ENCODE results near the gene SNX24. TPM values are rescaled to one million over a fixed set of nuclear protein-coding genes. Genes with fewer than 3 reads are reported as not detected.

The SNX24 gene
- total RNA-seq, 1 donor from 2014 or later: 20.4 TPM

DNA sequence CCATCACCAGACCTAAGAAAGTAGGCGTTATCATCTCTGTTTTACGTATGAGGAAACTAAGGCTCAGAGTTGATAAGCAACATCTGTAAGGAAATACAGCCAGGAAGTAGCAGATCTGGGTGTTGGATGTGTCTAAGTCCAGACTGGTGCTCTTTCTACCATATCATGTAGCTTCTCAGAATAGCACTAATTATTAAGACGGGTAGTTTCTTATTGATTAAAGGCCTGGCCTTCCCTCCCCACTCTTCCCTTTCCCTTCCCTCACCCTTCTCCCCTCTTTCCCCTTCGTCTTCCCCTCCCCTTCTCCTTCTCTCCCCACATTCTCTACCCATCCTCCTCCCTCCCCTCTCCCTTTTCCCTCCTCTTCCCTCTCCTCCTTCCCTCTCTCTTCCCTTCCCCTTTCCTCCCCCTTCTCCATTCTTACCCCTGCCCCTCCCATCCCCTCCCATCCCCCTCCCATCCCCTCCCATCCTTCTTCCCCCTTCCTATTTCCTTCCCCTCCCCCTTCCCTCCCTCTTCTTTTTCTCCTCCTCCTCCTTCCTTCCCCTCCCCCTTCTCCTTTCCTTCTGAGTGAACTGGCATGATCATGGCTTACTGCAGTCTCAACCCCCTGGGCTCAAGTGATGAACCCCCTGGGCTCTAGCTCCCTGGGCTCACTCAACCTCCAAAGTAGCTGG lies 79.4 kb downstream of the SNX24 start:
- H3K9me3 Mint-ChIP-seq (ENCODE audit: low read depth): no peaks in the 10 kb centered on the region
- no peak for DNase-seq (ENCODE audit: low spot score, unreplicated experiment)
- peaks cover 7% of the 10 kb centered on the region for H3K4me1 Mint-ChIP-seq (ENCODE audit: low read depth)
- no peaks in the 10 kb centered on the region for H3K36me3 Mint-ChIP-seq (ENCODE audit: insufficient read depth)
- H3K27me3 Mint-ChIP-seq: no peaks in the 10 kb centered on the region
- H3K27ac Mint-ChIP-seq: no peak overlapping the region
- TF ChIP-seq, protein P1, sequence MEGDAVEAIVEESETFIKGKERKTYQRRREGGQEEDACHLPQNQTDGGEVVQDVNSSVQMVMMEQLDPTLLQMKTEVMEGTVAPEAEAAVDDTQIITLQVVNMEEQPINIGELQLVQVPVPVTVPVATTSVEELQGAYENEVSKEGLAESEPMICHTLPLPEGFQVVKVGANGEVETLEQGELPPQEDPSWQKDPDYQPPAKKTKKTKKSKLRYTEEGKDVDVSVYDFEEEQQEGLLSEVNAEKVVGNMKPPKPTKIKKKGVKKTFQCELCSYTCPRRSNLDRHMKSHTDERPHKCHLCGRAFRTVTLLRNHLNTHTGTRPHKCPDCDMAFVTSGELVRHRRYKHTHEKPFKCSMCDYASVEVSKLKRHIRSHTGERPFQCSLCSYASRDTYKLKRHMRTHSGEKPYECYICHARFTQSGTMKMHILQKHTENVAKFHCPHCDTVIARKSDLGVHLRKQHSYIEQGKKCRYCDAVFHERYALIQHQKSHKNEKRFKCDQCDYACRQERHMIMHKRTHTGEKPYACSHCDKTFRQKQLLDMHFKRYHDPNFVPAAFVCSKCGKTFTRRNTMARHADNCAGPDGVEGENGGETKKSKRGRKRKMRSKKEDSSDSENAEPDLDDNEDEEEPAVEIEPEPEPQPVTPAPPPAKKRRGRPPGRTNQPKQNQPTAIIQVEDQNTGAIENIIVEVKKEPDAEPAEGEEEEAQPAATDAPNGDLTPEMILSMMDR (IDR thresholded peaks at IDR 0.05; ENCODE audit: unreplicated experiment): no peak
- H3K4me3 Mint-ChIP-seq (ENCODE audit: low read depth): no peak overlapping the region

DNA sequence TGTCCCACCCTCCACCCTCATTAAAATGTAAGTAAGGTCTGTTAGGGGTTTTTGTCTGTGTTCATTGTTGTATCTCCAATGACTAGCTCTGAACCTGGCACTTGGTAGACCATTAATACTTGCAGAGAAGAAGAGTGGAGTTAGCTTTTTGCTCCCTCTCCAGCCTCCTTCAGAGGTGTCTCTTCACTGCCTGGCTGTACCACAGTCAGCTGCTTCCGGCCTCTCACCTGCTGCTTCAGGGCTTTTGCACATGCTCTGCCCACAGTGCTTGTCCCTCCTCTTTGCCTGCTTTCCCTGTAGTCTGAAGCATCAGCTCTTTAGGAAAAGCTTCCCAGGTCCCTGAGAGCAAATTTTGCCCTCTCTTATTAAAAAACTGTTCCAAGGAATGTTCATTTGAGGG lies 83.6 kb downstream of the SNX24 start:
- Mint-ChIP-seq H3K4me1 (ENCODE audit: low read depth) (peaks cover 5% of the 10 kb centered on the region), H3K27ac (no peak overlapping the region), H3K27me3 (no peaks in the 10 kb centered on the region), H3K36me3 (ENCODE audit: insufficient read depth) (peaks cover 3% of the 10 kb centered on the region), H3K9me3 (ENCODE audit: low read depth) (no peaks in the 10 kb centered on the region), H3K4me3 (ENCODE audit: low read depth) (no peak overlapping the region)
- no peak for DNase-seq (ENCODE audit: low spot score, unreplicated experiment)
- TF ChIP-seq, protein P1 (IDR thresholded peaks at IDR 0.05; ENCODE audit: unreplicated experiment): no peak

DNA sequence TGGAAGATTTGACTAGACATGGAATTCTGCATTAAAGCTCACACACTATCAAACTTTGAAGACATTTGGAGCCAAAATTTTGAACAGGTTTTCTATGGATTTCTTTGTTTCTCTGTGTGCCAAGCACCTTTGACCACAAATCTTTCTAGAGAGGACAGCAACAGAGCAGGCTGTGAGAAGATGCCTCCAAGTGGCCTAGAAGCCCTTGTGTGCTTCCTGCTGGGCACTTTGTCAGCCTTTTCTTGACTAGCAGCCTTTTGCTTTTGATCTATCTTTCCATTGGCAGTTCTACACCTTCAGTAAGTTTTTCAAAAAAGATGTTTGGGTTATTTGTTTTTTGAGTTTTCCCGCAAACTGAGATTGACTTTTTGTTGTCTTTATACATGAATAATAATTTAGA lies 84.6 kb downstream of the SNX24 start:
- Mint-ChIP-seq H3K9me3 (ENCODE audit: low read depth) (no peaks in the 10 kb centered on the region), H3K4me1 (ENCODE audit: low read depth) (peaks cover 8% of the 10 kb centered on the region), H3K36me3 (ENCODE audit: insufficient read depth) (peaks cover 3% of the 10 kb centered on the region), H3K27me3 (no peaks in the 10 kb centered on the region), H3K27ac (no peak overlapping the region), H3K4me3 (ENCODE audit: low read depth) (no peak overlapping the region)
- TF ChIP-seq, protein P1 (IDR thresholded peaks at IDR 0.05; ENCODE audit: unreplicated experiment): no peak
- no peak for DNase-seq (ENCODE audit: low spot score, unreplicated experiment)

DNA sequence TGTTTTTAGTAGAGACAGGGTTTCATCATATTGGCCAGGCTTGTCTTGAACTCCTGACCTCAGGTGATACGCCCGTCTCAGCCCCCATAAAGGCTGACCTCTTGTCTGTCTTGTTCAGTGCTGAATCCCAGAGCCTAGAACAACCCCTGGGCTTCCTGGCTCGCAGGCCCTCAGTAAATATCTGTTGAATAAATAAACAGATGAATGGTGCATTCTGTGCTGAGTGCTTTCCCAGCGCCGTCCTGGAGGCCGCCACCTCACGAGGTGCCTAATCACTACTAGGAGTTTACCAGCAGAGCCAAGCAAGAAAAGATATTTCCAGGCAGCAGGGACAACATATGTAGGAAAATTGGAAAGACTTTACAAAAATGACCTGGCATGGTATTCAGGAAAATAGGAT lies 88.5 kb downstream of the SNX24 start:
- H3K9me3 Mint-ChIP-seq (ENCODE audit: low read depth): no peaks in the 10 kb centered on the region
- H3K36me3 Mint-ChIP-seq (ENCODE audit: insufficient read depth): peaks cover 3% of the 10 kb centered on the region
- no peak for DNase-seq (ENCODE audit: low spot score, unreplicated experiment)
- H3K4me1 Mint-ChIP-seq (ENCODE audit: low read depth): peaks cover 12% of the 10 kb centered on the region
- TF ChIP-seq, protein P1 (IDR thresholded peaks at IDR 0.05; ENCODE audit: unreplicated experiment): no peak
- no peak overlapping the region for H3K4me3 Mint-ChIP-seq (ENCODE audit: low read depth)
- H3K27ac Mint-ChIP-seq: no peak overlapping the region
- H3K27me3 Mint-ChIP-seq: no peaks in the 10 kb centered on the region

DNA sequence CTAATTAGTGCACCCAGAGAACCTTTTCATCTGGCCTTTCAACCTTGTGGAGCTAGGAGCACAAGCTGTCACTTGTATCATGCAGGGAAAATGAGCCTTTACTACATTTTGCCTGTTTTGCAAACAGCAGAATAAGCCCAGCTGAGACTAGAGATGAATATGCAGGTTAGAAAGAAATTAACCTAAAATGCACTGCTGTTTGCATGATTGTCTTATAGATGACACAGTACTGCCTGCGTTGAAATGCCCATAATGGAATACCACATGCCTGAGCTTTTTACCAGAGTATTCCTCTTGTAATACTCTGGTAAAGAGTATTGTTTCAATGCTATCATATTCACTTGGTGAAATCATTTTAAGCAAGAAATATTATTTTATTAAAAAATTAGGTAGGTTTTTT lies 90.7 kb downstream of the SNX24 start:
- H3K27ac Mint-ChIP-seq: no peak overlapping the region
- no peak overlapping the region for H3K4me3 Mint-ChIP-seq (ENCODE audit: low read depth)
- H3K9me3 Mint-ChIP-seq (ENCODE audit: low read depth): no peaks in the 10 kb centered on the region
- TF ChIP-seq, protein P1 (IDR thresholded peaks at IDR 0.05; ENCODE audit: unreplicated experiment): no peak
- H3K27me3 Mint-ChIP-seq: no peaks in the 10 kb centered on the region
- no peak for DNase-seq (ENCODE audit: low spot score, unreplicated experiment)
- peaks cover 9% of the 10 kb centered on the region for H3K36me3 Mint-ChIP-seq (ENCODE audit: insufficient read depth)
- H3K4me1 Mint-ChIP-seq (ENCODE audit: low read depth): peaks cover 12% of the 10 kb centered on the region
